Activated CD4-positive, alpha-beta T cell treated with anti-CD3 and anti-CD28 coated beads, Interleukin-2, amount 50 U/mL, for 16 hours (primary cell): ENCODE results near the gene CD47.

ENCODE experiments used
- DNase-seq: peaks from one replicate; pipeline ENCODE4 v3.0.0-alpha.2; 2020

The CD47 gene

DNA sequence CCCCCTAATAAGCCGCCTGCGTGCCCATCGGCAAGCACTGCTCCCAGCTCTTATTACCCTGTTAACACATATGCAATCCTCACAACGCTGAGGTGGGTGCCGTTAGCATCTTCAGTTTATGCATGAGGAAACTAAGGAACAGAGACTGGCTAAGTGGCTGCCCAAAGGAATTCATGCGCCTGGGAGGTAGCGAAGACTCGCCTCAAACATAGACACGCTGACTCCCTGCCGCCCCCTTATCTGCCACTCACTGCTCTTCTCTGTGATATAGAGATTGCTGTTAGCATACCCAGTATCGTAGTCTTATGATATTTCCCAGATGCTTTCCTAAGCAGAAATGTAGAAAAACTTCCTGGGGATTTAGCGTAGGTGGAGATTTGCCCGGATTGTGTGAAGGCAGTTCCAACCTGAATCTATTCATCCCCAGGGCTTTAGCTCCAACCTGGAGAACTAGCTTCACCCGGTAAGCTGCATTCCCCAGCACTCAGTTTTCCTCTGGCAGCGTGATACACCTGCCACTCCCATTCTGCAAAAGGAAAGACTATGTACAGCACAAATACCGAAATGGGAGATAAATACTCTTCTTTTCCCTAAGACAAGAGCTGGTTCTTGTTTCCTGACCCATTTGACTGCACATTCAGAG, 23.7 kb upstream of the CD47 start:
- no peak for DNase-seq

DNA sequence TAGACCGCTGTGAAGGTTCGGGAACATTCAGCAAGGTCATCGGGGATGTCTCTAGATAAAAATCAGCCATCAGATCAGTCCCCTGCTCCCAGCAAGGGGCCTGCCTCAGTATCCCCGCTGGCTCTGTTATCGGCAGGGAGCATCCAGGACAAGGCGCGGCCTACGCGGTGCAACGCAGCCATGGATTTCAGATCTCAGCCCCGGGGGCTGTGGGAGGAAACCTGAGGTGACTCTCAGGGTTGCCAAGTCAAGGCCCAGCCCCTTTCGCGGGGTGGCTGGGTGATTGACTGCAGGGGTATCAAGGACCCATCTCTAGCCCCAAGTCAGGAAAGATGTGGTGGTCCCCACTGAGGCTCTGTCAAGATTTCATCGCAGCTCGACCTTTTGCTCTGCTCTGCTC, 23.1 kb upstream of the CD47 start:
- DNase-seq: no peak

DNA sequence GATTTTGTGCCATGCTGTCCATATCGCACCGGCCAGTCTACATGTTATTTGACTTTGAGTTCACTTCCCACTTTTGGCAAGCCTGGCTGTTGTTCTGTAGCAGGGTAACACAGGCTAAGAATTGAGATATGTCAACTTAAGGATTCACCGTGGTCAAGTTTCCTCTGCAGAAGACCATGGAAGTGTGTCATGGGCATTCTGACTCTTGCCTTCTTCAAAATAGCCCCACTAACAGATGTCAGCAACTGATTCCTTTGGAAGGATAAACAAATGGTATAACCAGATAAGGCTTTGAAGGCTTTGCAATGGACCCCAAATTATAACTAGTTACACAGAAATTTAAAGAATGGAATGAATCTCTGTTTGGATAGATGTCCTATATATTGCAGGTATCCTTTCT, 20.1 kb upstream of the CD47 start:
- no peak for DNase-seq

DNA sequence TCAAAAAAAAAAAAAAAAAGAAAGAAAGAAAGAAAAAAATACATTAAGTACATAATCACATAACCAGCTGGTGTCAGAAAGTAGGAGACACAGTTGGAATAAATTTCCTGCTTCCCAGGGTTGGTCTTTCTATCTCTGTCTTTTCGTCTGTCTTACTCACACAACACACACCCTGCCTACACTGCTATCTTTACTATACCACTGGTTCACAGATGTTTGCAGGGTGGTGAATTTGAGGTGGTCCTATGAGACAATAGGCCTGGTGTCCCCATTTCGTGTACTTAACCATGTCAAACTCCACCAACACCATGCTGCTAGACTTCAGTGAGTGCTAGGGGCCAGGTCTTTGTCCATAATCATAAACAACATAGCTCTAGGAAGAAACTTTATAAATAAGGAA, 17.6 kb upstream of the CD47 start:
- DNase-seq: no peak

DNA sequence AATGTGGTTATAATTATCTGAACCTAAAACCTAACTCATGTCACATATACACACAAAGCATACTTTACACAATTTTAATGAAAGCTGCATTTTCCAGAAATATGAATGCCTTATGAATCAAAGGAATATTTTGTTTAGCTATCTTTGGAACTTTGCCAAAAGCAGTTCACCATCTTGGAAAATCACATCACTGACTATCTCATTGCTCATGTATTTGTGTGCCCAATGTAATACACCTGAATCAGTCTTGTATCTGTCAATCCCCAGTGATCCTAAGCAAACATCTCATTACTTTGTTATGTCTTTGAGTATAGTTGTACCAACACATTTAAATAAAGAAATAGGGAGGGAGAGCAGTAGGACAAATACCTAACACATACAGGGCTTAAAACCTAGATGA, 15.6 kb upstream of the CD47 start:
- no peak for DNase-seq

DNA sequence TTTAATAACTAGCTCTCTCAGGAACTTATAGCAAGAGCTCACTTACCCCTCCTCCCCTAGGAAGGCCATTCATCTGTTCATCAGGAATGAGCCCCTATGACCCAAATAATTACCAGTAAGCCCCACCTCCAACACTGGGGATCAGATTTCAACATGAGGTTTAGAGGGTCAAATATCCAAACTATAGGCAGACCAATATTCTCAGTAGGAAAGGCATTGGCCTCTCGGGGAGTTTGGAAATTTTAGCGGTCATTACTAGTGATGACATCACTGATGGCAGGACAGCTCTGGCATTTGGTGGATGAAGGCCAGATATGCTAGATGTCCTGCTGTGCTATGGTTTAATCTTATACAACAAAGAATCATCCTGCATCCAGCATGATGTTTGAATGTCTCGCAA, 15.2 kb upstream of the CD47 start:
- DNase-seq: no peak

DNA sequence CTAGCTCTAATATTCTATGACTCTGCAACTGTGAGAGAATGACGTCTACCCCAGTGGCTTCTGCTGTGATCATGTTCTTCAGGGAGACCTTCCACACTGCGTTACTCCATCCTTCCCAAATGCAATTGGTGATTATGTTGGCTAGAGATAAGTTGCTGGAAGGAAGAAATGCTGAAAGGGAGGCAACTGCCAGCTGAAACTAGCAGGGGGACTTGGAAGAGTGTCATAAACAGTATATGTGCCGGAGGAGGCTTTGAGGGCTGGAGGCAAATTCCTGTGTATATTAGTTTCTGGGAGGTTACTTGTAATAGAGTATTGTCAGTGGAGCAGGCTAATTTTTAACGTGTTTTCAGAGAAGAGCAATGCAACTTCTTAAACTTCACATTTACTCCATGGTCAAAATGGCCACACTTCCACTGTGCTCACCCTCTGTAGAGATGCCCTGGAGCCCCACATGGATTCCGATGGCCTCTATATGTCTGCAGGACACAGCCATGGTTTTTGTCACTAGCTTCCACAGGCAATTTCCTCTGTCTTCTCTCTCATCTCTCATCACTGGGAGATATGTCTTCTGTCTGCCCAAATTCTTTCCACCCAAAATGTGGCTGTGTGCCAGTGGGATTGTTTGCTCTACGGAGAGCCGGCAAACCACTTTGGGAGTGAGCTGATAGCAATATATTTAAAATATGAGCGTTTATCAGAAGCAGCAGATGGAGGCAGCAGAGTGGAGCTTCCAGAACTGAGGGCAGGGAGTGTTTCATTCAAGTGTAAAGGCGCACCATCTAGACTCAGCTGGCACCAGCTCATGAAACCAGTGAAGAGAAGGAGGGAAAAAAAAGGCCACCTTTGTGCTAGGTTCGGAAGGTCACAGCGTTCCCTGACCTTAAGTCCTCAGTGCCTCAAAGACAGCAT, 13.3 kb upstream of the CD47 start:
- no peak for DNase-seq

DNA sequence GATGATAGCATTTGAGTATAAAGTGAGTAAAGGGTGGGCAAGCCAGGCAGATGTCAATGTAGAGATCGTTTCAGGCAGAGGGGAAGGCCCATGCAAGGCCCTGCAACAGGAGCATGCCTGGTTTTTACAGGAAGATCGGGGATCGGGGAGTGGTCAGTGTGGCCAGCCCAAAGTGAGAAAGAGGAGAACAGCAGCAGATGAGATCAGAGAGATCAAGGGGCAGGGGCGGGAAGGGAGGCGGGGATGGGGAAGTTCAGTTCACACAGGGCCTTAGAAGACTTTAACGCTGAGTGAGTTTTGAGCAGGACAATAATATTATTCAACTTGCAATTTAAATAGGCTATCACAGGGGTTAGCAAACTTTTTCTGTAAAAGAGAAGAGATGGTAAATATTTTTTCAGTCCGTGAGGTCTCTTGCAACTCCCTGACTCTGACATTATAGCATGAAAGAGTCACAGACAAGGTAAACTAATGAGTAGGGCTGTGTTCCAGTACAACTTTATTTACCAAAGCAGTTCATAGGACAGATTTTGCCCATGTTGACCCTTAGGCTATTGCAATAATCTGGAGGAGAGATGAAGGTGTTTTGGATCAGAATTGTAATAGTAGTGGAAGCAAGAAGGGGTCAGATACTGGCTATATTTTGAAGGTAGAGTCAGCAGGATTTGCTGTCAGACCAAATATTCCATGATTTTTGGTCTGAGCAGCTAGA, 12.4 kb upstream of the CD47 start:
- DNase-seq: no peak

DNA sequence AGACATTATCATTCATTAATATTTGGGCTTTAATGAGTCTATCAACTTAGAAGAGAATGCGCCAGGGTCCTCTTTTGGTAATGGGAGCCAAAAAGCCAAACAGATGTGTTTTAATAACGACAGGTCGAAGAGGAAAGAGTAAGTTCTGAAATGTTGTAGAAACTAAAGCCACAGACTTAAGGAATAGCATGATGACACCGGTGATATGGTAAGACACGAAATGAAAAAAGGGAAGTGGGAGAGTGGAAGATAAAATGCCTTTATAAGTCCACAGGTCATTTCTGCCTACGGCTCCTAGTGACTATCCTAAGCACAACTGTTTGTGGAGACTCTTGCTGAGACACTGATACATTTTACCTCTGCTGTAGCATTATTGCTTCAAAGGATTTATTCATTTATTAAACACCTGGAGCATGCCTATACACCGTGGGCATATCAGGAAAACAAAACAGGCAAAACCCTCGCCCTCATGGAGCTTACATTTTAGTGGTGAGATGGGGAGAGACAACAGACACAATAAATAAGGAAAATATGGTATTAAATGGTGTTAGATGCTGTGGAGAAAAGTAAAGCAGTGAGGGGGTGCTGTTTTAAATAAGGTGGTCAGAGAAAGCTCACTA, 11.7 kb upstream of the CD47 start:
- no peak for DNase-seq

DNA sequence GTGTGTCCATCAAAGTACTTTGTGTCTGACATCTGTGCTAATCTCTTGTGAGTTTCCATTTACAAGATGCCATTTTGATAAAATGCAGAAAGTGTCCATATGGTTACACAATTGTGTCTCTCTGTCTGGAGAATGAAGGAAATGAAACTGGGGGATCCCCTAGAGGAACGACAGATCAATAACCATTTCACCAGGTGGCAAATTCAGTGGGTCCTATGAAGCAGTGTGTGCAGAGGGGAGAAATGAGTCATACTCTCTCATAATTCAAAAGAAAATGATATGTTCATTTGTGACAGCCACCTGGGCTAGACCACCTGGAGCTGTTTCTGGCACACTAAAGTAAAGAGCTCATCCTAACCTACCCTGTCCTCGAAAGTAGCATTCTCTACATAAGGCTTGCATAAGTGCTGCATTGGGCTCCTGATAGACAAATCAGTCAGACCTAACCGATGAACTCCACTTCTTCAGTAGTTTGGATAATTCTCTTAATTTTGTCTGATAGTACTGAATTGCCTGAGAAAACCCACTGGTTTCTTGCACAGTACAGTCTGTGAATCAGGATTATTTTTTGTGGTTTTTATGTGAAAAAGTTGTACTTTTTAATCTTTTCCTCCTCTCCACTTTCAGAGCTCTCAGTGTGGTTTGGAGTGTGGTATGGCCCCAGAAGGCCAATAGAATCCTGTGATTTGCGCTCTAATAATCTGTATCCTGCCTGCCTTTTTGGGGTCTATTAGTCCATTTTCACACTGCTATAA, 10.3 kb upstream of the CD47 start:
- peak; percentile 82 for DNase-seq

DNA sequence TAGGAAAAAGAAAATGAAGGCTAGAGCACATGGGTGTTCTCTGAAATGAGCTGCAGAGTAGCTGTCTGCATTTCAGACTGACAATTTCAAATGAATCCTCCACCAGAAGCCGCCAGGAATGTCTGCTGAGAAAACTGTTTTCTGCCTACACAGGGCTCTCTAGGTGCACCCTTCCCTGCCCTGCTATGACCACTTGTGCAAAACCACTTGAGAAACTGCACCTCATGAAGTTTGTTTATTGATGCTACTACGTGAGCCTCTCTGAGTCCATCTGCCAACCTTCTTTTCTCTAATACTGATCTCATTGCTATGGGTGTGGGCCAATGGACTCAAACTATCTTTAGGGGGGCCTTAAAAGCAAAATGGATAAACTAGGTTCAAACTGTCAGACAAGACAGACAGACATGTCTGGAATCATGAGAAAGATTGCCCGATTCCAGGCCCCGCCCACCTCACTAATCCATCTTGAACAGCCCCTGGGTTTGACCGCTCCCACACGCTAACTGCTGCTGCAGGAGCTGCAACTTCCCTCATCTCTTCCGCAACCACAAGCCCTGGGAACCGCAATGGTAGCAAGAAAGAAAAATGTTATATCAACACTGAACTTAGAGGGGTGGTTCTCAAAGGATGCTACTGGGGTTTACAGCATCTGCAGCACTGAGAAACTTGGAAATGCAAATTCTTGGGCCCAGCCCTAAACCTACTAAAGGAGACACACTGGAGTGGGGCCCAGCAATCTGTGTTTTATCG, 9.0 kb upstream of the CD47 start:
- no peak for DNase-seq

DNA sequence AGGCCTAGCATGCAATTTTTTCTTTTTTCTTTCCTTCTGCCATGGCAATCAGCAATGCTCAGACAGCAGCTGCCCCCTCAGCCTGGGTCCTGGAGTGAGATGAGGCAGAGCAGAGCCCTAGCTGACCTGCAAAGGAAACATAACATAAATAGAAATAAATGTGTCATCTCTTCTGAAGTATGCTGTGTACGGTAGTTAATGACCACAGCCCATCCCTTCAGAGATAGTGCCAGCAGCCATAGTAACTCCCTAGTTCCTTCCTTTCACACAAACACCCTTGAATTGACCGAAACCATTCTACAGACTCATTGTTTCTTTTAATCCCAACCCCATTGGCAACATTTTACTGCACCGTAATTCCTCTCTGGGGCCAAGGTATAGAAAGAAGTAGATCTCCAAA, 8.4 kb upstream of the CD47 start:
- DNase-seq: no peak

DNA sequence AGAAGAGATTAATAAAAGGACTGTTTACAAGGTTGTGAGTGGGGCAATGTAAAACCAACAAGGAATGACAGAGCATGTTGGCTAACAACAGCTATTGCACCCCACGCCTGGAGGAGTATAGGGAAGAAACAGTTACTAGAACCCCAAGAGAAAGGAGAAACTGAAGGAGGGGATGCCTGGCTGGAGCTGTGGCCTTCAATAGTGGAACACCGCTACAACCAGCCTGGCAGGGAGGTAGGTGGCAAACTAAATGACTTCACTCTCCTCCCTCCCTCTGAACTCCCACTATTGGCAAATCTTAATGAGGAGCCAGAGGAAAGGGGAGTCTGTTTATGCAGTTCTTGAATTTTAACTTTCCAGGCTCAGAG, 7.2 kb upstream of the CD47 start:
- no peak for DNase-seq

DNA sequence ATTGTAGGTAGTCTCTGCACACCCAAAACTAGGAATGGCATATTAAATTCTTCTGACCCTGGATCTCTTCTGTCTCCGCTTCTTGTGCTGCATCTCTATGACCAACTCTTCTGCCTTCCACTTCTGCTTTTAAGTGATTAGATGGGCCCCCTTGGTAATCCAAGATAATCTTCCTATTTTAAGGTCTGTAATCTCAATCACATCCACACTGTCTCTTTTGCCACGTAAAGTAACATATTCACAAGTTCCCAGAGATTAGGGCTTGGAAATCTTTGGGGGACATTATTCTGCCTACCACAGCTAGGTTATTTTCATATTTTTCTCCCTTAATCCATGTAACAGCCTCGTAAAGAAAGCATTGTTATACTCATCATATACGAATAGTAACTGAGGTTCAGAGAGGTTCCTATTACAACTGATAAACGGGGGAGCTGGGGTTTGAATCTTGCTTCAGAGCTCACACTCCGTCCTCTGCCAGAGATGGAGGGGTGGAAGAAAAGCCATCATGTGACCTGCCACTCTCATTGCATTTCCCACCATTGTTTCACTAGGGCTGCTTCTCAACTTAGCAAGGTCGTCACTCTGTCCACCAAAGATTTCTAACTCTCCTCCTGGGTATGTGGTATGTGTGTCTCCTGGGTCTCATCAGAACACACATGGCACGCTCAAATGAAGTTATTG, 6.6 kb upstream of the CD47 start:
- DNase-seq: no peak

DNA sequence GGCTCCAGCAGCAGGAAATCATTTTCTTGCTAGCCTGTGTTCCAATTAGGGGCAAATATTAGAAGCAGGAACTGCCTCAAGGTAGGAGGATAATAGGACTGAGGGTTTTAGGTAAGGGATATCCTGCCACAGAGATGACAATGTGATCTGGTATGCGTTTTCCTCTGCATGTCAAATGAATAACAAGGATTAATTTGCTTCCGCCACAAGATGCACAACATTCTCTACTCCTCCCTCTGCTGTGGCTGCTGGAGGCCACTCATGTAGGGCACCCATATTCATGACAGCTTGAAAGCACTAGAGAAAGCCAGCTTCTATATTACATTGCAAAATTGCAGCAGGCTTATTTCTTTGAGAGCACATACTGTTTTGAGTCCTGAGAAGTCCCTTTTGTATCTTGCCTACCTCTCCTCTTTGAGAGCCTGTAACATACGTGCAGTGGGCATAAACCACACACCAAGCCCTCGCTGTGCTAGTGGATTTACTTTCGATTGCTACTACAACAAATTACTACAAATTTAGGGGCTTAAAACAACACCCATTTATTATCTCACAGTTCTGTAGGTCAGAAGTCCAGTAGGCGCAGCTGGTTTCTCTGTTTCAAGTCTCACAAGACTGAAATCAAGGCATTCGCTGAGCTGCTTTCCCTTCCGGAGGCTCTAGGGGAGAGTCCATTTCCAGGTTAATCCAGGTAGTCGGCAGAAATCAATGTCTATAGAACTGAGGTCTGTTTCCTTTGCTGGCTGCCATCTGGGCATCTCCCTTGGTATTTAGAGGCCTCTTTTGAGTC, 5.9 kb upstream of the CD47 start:
- no peak for DNase-seq

DNA sequence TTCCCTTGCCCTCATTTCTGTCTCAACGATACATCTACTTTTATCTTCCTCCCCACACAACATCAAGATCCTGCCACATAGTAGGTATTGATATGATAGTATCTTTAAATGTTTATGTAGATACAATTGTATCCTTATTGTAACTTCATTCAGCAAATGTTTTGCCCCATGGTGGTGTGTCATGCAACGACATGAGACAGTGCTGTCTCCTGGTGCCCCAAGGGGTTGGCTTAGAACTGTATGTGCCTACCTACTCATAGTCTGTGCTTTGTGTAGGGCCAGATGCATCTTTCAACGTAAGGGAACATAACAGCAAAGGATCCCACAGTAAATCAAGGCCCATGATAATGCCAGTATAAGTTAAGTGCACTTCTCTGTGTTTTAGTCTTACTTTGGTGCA, 2.8 kb upstream of the CD47 start:
- no peak for DNase-seq

DNA sequence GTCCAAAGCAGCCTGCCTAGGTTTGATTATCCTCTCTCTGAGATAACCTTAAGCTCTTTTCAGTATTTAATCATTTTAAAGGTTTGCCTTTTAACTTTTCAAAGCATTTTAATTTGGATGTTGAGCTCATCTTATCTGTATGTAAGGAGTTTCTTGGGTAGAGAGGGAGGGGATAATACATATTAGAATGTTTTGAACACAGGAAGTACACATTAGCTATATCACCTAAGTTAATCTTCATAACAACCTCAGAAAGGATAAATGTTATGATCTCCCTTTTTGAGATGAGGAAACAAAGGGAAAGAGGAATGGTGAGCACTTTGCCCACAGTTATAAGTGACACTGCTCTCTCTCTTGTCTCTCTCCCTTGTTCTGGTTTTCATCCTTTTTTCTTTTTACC, 2.2 kb upstream of the CD47 start:
- DNase-seq: no peak

DNA sequence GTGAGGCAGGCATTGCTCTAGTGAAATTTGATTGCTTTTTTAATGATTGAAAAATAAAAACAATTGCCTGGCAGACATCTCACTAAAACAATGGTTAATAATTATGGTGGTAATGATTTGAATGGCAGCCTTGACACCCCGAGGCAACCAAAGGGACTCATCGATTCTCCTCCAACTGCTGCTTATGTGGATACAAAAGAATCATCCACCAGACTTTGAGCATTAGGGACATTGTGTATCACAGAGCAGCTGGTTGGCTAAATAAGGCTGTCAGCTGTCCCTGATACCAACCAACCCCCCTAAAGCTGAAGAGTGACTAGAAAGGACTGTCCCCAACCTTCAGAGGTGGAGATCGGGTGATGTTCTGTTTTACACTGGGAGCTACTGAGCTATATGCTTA, 1.7 kb upstream of the CD47 start:
- DNase-seq: no peak

DNA sequence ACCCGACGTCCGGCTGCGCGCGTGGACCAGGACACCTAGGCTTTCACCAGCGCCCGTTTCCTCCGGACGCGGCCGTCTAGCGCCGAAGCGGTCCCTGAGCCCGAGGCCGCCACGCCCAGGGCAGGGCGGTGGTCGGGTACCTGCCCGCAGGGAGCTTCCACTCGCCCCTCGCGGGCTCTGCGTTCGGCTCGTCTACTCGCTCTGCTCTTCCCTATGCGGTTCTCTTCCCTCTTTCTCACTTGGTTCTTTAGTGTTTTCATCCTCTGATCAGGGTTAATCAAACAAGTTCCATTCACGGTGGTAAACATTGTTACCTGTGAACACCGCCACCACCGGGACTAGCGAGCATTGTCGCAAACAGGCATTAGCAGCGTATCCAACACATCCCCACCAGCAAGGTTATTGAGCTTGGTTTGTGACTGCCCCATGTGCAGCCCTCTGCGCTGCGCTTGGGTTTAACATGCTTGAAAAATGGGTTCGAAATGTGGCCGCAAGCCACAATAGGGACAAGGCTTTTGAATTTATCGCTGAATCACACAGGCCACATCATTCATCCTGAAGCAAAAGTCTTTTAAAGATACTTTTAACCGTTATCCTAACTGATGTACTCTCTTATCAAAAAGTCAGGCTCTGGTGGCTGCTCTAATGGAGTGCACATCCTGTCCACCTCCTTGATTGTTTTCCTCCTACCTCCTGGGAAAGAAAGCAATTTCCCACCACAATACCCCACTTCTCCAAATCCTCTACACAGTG, 843 bp upstream of the CD47 start:
- DNase-seq: no peak
